Gastroesophageal sphincter (tissue), 3 donors: ENCODE results near the gene DRAP1.

ENCODE experiments used
- CTCF ChIP-seq, 4 experiments: fragments of 200-600 bp in 2 of 4; fragments of 450-650 bp in 2 of 4; sonication (generic) in 1 of 4; IDR thresholded peaks; one replicate each; pipeline ENCODE4 v1.5.1; 2017 to 2019; ENCODE audit warnings: antibody characterized with exemption in 4 of 4, mild to moderate bottlenecking in 2 of 4, moderate library complexity in 2 of 4
- EP300 ChIP-seq: sonication (generic); formaldehyde crosslinking; IDR thresholded peaks from one replicate; pipeline ENCODE4 v1.6.1; 2017; ENCODE audit warnings: antibody characterized with exemption, mild to moderate bottlenecking
- POLR2A ChIP-seq, 2 donors: fragments of 450-650 bp; IDR thresholded peaks; one replicate each; pipeline ENCODE4 v1.6.1; 2017; ENCODE audit warnings: antibody characterized with exemption in 2 of 2, mild to moderate bottlenecking in 2 of 2, moderate library complexity in 1 of 2
- POLR2AphosphoS5 ChIP-seq: sonication (generic); formaldehyde crosslinking; IDR thresholded peaks from one replicate; pipeline ENCODE4 v1.6.1; 2017; ENCODE audit warnings: antibody characterized with exemption

- TF ChIP-seq EP300 (no peak), POLR2A (IDR thresholded peaks at IDR 0.05) (peak; percentile 62 to 66), CTCF (IDR thresholded peaks at IDR 0.05) (no peak), POLR2AphosphoS5 (peak; percentile 92)
Observed at GRCh38 chr11:65873318-65874156, 45.7 kb upstream of the DRAP1 start.
